ENCODE measurements around the gene AGPAT1.
"Not testable (repeated sequence)": the region's sequence is repeated elsewhere in the genome, so short reads cannot be mapped to it uniquely, and the experiment has no call there.

Gene AGPAT1

GRCh38 chr6:32198866-32199265, 23.0 kb upstream of the AGPAT1 start:
- no peak for DNase-seq (ENCODE audit: low spot score)

GRCh38 chr6:32198345-32198696, 22.4 kb upstream of the AGPAT1 start:
- no peak for DNase-seq (ENCODE audit: low spot score)

DNA sequence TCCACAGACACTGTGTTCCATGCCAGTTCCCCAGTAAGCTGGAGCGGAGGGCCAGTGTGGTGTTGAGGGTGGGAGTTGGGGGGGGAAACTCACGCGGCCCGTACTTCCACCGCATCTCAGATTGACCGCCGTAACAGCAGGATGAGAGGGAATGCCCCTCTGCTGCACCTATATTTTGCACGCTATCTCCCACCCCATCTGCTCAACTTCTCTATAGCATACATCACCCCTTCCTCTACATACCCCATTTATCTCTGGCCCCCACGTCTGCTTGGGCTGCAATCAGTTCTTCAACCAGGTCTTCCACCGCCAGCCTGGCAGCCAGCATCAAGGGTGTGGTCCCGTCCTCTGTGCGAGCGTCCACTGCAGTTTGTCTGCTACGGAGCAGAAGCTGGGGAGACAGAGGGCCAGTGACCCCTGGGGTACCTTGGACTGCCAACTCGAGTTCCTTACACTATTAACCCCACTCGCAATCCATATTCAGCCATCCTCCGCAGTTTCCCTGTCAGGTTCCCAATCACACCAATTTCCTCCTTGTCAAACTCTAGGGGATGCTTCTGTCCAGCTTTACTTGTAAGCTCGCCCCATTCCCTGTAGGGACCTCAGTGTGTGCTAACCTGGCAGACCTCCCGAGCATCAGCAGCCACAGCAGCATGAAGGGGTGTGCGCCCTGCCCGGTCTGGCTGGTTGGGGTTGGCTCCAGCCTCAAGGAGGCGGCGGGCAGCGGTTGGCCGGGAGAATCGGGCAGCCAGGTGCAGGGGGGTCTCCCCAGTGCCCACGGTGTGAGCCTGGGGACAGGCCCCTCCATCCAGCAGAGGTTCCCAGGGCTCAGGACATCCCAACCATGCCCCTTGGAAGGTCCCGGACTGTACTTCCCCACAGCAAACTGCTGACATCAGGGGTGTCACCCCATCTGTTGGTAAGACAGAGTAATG, 21.1 kb upstream of the AGPAT1 start:
- no peak for DNase-seq (ENCODE audit: low spot score)

DNA sequence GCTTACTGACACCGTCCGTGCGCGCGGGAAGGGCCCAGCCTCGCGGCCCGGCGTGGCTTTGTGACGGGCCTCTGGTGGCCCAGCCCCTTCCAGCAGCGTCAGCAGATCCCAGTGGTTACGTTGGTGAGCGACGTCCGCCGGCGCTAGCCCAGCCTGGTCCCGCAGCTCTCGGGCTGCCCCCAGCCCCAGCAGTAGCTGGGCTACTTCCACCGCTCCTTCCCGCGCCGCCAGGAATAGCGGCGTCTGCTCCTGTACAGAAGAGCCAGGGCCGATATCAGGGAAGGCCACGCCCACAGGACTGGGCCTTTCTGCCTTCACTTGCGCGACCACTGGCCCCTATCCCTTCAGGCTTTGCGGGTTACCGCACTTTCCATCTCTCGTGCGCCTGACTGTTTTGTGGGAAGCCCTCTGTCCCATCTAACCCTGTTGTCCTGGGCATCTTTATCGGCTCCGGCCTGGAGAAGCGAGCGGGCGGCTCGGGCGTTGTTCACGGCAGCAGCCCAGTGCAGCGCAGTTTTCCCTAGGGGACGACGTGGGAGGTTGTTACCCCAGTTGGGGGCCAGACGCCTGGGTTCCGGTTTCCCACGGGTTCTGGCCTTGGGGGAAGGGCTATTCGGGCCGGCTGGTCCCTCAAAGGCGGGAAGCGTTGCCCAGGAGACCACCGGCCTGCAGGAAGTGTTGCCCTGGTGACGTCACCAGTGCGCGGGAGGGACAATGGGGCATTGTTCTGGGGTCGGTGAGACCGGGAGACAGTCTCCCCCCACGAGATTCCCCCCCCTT, 20.2 kb upstream of the AGPAT1 start:
- DNase-seq (ENCODE audit: low spot score) = peak; percentile 75

DNA sequence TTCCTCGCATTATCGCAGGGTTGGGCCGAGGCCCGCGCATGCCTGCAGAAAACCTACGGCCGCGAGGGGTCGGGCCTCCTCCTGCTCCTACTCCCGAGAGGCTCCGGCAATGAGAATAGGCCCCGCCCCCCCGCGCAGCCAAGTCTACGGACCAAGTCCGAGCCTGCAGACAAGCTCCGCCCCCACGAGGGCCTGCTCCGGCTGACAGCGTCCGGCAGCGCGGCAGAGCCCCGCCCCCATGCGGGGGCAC, 19.7 kb upstream of the AGPAT1 start:
- DNase-seq (ENCODE audit: low spot score) = peak; percentile 98

DNA sequence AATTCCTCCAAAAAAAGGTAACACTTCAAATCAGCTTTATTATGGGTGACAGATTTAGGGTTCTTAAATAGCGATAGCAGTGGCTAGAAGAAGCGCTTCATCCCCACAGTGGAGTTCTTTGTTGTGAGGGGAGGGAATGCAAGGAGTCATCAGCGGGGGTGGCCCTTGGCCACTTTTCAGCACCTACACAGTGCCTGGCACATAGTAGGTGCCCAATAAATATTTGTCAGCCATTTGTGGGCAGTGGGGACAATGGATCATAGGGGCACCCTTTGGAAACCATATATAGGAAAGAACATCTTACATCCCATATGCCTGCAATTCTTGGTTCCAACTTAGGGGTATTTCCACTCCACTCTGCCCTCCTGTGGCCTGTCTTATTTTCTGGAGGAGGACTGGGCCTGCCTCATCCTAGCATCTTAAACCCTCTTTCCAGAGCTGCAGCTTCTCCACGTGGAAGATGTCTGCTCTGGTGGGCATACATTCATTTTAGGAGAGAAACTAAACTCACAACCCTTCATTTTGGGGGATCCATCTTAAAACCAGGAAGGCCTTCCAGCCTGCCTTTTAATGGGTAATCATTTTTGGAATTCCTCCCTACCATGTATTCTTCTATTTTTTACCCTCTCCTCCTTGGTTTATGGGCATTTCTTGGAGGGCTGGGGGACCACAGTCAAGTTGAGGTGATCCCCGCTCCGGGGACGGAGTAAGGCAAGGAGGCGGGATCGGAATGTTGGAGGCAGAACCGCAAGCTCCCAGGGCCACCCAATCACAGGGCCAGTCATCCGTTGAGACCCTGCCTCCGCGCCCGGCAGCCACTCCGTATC, 19.2 kb upstream of the AGPAT1 start:
- no peak for DNase-seq (ENCODE audit: low spot score)

DNA sequence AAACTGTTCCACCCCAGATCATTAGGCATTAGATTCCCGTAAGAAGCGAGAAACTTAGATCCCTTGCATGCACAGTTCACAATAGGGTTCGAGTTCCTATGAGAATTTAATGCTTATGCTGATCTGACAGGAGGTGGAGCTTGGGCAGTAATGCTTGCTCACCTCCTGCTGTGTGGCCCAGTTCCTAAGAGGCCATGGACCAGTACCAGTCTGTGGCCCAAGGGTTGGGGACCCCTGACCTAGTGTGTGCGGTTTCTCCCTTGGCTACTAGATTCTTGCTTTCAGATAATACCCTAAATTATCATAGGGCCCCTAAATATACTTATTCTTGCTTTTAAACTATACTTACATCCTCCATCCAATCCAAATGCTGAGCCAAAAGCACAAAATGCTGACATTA, 18.5 kb upstream of the AGPAT1 start:
- DNase-seq (ENCODE audit: low spot score) = no peak

- not testable (repeated sequence) for DNase-seq (ENCODE audit: low spot score)
Measured at GRCh38 chr6:32193096-32193495, 17.2 kb upstream of the AGPAT1 start.

GRCh38 chr6:32192608-32193039, 16.7 kb upstream of the AGPAT1 start, which contains the start of gene GPSM3:
GPSM3 (minus strand) TSS chr6:32192643; CDS start chr6:32192513, 130 bp downstream.
- no peak for DNase-seq (ENCODE audit: low spot score)

DNA sequence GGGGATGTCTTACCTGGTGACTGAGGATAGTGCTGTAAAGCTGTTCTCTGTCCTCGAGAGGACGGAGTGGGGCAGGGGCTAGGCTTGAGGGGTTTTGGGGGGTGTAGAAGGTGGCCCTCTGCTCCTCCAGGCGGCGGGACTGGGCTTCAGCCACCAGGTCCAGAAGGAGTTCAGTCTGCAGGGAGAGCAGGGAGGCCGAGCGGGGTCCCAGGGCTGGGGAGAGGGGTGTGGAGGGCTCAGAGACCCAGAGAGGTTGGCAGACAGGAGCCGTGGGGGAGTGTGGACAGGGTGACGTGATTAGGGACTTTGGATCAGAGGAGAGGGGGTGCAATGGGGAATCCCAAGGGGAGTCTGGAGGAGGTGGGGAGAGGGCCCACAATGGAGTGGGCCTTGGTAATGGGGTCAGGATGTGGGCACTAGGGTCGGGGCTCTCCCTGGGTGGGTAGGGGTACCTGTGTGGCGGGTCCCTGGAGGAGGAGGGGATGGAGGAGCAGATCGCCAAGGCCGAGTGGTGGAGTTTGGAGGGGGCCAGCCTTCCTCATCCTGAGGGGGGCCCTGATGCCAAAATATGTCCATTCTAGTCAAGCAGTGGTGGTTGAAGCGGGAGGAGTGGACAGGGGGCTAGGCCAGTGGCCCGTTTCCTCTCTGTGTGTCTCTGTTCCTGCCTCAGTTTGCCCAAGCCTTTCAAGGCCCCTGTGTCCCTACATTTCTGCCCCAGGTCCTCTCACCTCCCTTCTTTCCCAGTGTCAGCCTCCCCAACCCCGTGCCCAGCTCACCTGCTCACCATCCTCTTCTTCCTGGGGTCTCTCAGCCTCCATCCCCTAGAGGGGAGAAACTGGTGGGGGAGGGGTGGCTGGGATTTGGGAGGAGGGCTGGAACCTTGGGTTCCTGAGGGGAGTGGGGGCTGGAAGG, 16.1 kb upstream of the AGPAT1 start:
- no peak for DNase-seq (ENCODE audit: low spot score)

- DNase-seq (ENCODE audit: low spot score) = no peak
Measured at GRCh38 chr6:32190911-32191677, 15.2 kb upstream of the AGPAT1 start.

DNA sequence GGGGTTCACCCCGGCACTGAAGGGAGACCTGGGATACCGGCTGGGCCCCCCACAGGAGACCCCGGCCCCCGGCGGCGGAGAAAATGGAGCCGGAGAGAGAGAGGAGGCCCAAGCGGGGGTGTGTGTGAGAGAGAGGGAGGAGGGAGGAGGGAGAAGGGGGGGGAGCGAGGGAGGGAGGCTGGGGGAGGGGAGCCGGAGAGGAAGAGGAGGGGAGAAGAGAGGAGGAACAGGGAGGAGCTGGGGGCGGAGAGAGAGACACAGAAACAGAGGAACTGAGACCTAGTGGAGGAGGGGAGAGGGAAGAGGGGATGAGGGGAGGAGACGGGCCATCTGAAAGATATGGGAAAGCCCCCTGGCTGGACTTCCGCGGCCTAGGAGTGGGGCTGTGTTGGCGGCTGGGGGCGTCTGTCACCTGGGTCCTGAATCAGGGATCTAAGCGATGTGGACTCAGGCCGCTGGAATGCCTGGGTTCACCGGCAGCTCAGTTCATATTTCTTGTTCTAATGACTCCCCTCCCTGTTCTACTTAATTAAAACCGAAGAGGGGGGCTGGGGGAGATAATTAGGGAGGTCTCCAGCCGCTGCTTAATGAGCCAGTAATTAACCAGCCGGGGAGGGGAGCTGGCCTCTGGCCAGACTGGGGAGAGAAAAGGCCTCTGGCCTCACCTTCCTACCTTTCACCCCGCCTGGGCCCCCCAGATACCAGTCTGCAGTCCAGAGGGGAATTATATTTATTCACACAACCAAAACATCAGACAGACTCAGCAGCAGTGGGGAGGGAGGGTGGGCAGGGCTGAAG, 14.4 kb upstream of the AGPAT1 start, which contains the start of gene PBX2:
PBX2 (minus strand) TSS at position 149 of the 798 bp plus-strand sequence. CDS start 287 bp downstream, outside the sequence.
- DNase-seq (ENCODE audit: low spot score) = peak; percentile 74

DNA sequence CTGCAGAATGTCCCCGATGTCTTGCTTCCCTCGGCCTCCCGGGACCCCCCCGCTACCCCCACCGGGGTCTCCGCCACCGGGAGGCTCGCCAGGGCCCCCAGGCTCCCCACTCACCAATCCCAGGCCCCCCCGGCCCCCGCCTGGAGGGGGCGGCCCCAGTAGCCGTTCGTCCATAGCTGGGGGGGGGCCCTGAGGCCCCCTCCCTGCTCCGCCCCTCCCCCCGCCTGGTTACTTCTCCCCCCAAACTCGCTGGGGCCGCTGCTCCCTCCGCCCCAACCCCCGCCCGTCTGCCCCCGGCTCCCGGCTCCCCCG, 13.8 kb upstream of the AGPAT1 start:
- DNase-seq (ENCODE audit: low spot score) = no peak

- DNase-seq (ENCODE audit: low spot score) = no peak
Measured at GRCh38 chr6:32189069-32189741, 13.3 kb upstream of the AGPAT1 start.

DNA sequence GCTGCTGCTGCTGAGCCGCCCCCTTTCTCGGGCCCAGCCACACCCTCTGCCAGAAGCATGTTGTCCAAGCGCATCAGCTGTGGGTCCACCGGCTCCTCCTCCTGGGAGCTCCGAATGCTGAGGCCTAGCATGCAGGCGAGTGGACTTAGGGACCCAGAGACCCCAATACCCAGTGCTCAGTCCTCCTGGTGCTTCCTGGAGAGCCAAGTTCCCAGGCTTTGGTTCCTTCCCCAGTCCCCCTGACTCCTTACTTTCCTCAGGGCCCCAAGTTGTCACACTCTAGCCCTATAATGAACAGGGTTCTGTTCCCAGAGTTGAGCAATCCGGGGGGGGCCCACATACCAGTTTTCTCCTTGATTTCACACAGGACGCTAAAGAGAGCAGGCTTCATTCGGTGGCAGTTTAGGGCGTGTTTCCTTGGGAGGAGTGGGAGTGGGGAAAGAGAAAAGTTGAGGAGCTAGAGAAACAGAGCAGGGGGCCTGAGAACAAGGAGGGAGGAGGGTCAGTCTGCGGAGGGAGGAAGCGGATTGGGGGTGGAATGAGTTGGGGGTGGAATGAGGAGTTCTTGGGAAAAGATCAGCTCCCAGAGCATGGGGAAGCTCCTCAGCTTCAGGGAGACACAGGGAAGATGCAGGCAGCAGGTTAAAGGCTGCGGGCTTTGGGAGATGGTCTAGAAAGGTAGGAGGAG, 12.6 kb upstream of the AGPAT1 start:
- DNase-seq (ENCODE audit: low spot score) = no peak

GRCh38 chr6:32187725-32188380, 12.0 kb upstream of the AGPAT1 start:
- not testable (repeated sequence) for DNase-seq (ENCODE audit: low spot score)

DNA sequence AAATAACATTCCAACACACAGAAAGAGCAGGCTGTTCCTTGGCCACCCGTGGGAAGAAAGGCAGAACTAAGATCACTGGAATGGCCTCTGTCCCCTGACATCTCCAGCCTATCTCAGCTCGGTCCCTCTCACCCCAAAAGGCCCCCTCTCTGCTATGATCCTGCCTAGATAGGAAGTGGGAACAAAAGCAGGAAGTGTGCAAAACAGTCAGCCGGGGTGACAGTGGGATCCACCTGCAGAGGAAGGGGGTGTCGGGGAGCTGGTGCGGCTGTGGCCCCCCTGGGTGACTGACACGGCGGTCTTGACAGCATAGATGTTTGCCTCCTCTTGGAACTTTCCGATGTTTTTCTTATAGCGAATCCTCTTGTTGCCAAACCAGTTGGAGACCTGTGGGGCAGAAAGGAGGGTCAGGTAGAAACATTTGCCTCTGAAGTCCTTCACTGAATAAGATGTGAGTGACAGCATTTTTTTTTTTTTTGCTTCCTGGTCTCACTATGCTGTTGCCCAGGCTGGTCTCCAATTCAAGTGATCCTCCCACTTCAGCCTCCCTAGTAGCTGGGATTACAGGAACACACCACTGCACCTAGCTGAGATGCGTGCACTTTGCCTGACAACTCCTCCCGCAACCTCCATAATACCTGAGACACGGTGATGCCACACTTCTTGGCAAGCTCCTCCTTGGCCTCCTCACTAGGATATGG, 11.3 kb upstream of the AGPAT1 start:
- DNase-seq (ENCODE audit: low spot score) = no peak
